Measurements from ENCODE around the gene CLN3. TPM values are rescaled to one million over a fixed set of nuclear protein-coding genes. Genes with fewer than 3 reads are reported as not detected.

CLN3 gene
- total and polyA plus RNA-seq, 2 donors from 2014 or later, result 35.0 to 54.1 TPM

DNA sequence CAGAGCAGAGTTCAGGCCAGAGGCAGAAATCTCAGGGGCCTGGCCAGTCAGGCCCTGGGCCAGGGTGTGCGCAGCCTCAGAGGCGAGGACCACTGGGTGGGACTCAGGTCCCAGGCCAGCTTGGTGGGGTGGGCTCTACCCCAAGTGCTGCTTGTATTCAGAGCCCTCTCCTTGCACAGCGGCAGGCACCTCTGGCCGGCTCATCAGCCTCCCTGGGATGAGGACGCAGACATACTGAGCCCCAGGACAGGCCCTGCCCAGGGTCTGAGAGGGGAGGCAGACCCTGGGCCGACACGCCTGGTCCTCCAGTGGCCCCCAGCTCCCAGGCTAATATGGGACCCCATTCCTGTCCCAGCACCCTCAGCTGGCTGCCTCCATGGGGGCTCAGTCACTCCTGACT lies 22.4 kb upstream of the CLN3 start:
- Histone ChIP-seq H3K27me3 (ENCODE audit: control insufficient read depth, insufficient read depth, low read length) (no peaks in the 10 kb centered on the region), H3K9ac (ENCODE audit: low read length in 3 of 3) (no peak overlapping the region), H3K36me3 (ENCODE audit: control insufficient read depth in 2 of 3, insufficient read depth in 3 of 3, low read length in 3 of 3) (no peaks in the 10 kb centered on the region), H3K27ac (ENCODE audit: low read depth in 2 of 2, low read length in 2 of 2) (no peak overlapping the region), H3K4me1 (ENCODE audit: control insufficient read depth in 2 of 3, insufficient read depth in 2 of 3, low read depth in 1 of 3, low read length in 3 of 3) (no peaks in the 10 kb centered on the region), H3K9me3 (ENCODE audit: control insufficient read depth in 2 of 3, insufficient read depth in 1 of 3, low read length in 3 of 3) (no peaks in the 10 kb centered on the region), H3K4me3 (ENCODE audit: low read length in 3 of 3) (no peak overlapping the region)
- intact Hi-C loops (cut with DNase I), result no loop called here
- DNase-seq (no peak), FAIRE-seq (no peak)
- TF ChIP-seq, protein P1, sequence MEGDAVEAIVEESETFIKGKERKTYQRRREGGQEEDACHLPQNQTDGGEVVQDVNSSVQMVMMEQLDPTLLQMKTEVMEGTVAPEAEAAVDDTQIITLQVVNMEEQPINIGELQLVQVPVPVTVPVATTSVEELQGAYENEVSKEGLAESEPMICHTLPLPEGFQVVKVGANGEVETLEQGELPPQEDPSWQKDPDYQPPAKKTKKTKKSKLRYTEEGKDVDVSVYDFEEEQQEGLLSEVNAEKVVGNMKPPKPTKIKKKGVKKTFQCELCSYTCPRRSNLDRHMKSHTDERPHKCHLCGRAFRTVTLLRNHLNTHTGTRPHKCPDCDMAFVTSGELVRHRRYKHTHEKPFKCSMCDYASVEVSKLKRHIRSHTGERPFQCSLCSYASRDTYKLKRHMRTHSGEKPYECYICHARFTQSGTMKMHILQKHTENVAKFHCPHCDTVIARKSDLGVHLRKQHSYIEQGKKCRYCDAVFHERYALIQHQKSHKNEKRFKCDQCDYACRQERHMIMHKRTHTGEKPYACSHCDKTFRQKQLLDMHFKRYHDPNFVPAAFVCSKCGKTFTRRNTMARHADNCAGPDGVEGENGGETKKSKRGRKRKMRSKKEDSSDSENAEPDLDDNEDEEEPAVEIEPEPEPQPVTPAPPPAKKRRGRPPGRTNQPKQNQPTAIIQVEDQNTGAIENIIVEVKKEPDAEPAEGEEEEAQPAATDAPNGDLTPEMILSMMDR (IDR thresholded peaks at IDR 0.05; ENCODE audit: borderline replicate concordance, extremely low read depth, insufficient read depth), result no peak

DNA sequence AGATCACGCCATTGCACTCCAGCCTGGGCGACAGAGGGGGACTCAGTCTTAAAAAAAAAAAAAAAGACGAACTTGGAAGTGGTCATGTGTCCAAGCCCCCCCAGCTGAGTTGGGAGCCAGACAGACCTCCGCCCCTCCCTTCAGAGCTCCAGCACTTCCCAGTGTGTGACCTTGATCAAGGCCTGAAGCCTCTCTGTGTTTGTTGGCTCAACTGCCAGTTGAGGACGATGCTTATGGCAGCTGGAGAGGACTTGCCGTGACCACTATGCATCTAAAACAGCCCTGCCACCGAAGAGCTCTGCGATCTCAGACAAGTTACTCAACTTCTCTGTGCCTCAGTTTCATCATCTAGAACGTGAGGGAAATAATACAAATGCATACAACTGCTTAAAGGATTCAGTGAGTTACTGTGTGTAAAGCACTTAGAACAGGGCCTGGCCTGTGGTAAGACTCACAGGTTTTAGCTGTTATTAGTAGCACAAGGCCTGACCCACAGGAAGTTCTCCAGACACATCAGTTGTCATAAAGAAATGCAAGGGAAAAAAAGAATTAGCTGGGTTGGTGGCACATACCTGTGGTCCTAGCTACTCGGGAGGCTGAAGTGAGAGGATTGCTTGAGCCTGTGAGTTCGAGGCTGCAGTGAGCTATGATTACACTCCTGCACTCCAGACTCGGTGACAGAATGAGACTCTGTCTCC lies 21.8 kb upstream of the CLN3 start:
- Histone ChIP-seq H3K27ac (ENCODE audit: low read depth in 2 of 2, low read length in 2 of 2) (no peak overlapping the region), H3K36me3 (ENCODE audit: control insufficient read depth in 2 of 3, insufficient read depth in 3 of 3, low read length in 3 of 3) (no peaks in the 10 kb centered on the region), H3K27me3 (ENCODE audit: control insufficient read depth, insufficient read depth, low read length) (no peaks in the 10 kb centered on the region), H3K4me3 (ENCODE audit: low read length in 3 of 3) (no peak overlapping the region), H3K4me1 (ENCODE audit: control insufficient read depth in 2 of 3, insufficient read depth in 2 of 3, low read depth in 1 of 3, low read length in 3 of 3) (no peaks in the 10 kb centered on the region), H3K9ac (ENCODE audit: low read length in 3 of 3) (no peak overlapping the region), H3K9me3 (ENCODE audit: control insufficient read depth in 2 of 3, insufficient read depth in 1 of 3, low read length in 3 of 3) (no peaks in the 10 kb centered on the region)
- TF ChIP-seq, protein P1 (IDR thresholded peaks at IDR 0.05; ENCODE audit: borderline replicate concordance, extremely low read depth, insufficient read depth), result no peak
- DNase-seq, result no peak
- intact Hi-C loops (cut with DNase I), result no loop called here
- no peak for FAIRE-seq

DNA sequence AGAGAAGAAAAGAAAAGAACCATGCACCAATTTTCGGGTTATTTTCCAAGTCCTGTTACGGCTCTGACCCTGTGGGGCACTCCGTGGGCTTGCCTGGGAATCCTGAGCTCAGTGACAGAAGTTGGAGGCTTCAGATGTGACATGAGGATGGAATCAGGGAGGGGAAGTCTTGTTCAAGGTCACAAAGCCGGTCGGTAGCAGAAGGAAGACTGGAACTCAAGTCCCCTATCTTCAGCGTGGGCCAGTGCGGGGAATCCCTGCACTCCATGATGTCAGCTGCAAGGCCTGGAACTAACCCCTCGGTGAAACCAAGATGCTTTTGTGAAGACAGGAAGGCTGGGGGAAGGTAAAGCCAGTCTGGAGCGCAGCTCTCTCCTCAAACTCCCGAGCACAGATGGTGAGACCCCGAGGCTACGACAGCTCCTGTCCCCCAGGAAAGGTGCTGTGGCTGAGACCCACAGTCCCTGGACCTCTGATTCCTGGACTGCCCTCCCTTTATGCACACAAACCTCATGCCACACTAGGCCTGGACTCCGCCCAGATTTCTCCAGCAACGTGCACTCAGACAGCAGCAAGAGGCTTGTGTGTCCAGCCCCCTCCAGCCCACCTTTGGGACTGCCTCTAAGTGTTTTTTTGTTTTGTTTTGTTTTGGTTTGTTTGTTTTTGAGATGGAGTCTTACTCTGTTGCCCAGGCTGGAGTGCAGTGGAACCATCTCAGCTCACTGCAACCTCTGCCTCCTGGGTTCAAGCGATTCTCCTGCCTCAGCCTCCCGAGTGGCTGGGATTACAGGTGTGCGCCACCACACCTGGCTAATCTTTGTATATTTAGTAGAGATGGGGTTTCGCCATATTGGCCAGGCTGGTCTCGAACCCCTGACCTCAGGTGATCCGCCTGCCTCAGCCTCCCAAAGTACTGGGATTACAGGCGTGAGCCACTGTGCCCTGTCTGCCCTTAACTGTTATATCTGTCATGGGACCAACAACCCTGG lies 20.2 kb upstream of the CLN3 start:
- Histone ChIP-seq H3K9me3 (ENCODE audit: control insufficient read depth in 2 of 3, insufficient read depth in 1 of 3, low read length in 3 of 3) (no peaks in the 10 kb centered on the region), H3K36me3 (ENCODE audit: control insufficient read depth in 2 of 3, insufficient read depth in 3 of 3, low read length in 3 of 3) (no peaks in the 10 kb centered on the region), H3K9ac (ENCODE audit: low read length in 3 of 3) (no peak overlapping the region), H3K4me3 (ENCODE audit: low read length in 3 of 3) (no peak overlapping the region), H3K27ac (ENCODE audit: low read depth in 2 of 2, low read length in 2 of 2) (no peak overlapping the region), H3K4me1 (ENCODE audit: control insufficient read depth in 2 of 3, insufficient read depth in 2 of 3, low read depth in 1 of 3, low read length in 3 of 3) (no peaks in the 10 kb centered on the region), H3K27me3 (ENCODE audit: control insufficient read depth, insufficient read depth, low read length) (no peaks in the 10 kb centered on the region)
- DNase-seq (no peak), FAIRE-seq (no peak)
- intact Hi-C loops (cut with DNase I), result no loop called here
- TF ChIP-seq, protein P1 (IDR thresholded peaks at IDR 0.05; ENCODE audit: borderline replicate concordance, extremely low read depth, insufficient read depth), result no peak
